ENCODE measurements around the gene AMPD3. TPM values are rescaled to one million over a fixed set of nuclear protein-coding genes. Genes with fewer than 3 reads are reported as not detected.

Gene AMPD3
- total and polyA plus RNA-seq, 4 donors, result 3.8 to 29.0 (median 24.2) TPM

GRCh38 chr11:10551845-10552352, 96.8 kb downstream of the AMPD3 start:
- H3K4me3 ChIP-seq, result no peak overlapping the region
- TF ChIP-seq CTCF (IDR thresholded peaks at IDR 0.05; ENCODE audit: control extremely low read depth, extremely low read depth), result no peak
- no peaks in the 10 kb centered on the region for H3K9me3 ChIP-seq (ENCODE audit: control insufficient read depth in 4 of 4, insufficient read depth in 3 of 4, low read length in 3 of 4)
- WGBS, 2 donors, result 74 to 89% methylated on average over 3 of the region's 3 CpGs
- no peak for DNase-seq
- no peak overlapping the region for H3K27ac ChIP-seq (ENCODE audit: low read depth in 1 of 2, low read length in 1 of 2)
- no peak for ATAC-seq (ENCODE audit: insufficient read depth, low FRiP score)
- no peaks in the 10 kb centered on the region for H3K4me1 ChIP-seq (ENCODE audit: control insufficient read depth in 5 of 5, insufficient read depth in 5 of 5, low read length in 5 of 5)
- no peak overlapping the region for H3K9ac ChIP-seq (ENCODE audit: insufficient read depth in 1 of 2, low read length in 2 of 2)
- no peaks in the 10 kb centered on the region for H3K27me3 ChIP-seq (ENCODE audit: control insufficient read depth in 3 of 3, insufficient read depth in 3 of 3, low read length in 2 of 3)
- no peaks in the 10 kb centered on the region for H3K36me3 ChIP-seq (ENCODE audit: control insufficient read depth in 4 of 4, insufficient read depth in 4 of 4, low read length in 4 of 4)

- Histone ChIP-seq H3K27me3 (ENCODE audit: control insufficient read depth in 3 of 3, insufficient read depth in 3 of 3, low read length in 2 of 3) (no peaks in the 10 kb centered on the region), H3K27ac (ENCODE audit: low read depth in 1 of 2, low read length in 1 of 2) (no peak overlapping the region), H3K4me3 (no peak overlapping the region), H3K4me1 (ENCODE audit: control insufficient read depth in 5 of 5, insufficient read depth in 5 of 5, low read length in 5 of 5) (no peaks in the 10 kb centered on the region), H3K9ac (ENCODE audit: insufficient read depth in 1 of 2, low read length in 2 of 2) (no peak overlapping the region), H3K9me3 (ENCODE audit: control insufficient read depth in 4 of 4, insufficient read depth in 3 of 4, low read length in 3 of 4) (no peaks in the 10 kb centered on the region), H3K36me3 (ENCODE audit: control insufficient read depth in 4 of 4, insufficient read depth in 4 of 4, low read length in 4 of 4) (no peaks in the 10 kb centered on the region)
- no peak for TF ChIP-seq CTCF (IDR thresholded peaks at IDR 0.05; ENCODE audit: control extremely low read depth, extremely low read depth)
- DNase-seq (no peak), ATAC-seq (ENCODE audit: insufficient read depth, low FRiP score) (no peak)
- 31 to 43% methylated on average over 1 of the region's 1 CpG for WGBS, 2 donors
These were observed 101.5 kb downstream of the AMPD3 start for GRCh38 chr11:10556590-10556989.

Other genes starting within 250 kb of the AMPD3 start
- 100 to 1,000 TPM in 1 of 2 donors, 10 to 100 TPM in 1; 32.3 to 104 TPM for gene SBF2, start 161.0 kb upstream of the AMPD3 start, total RNA-seq
- 10 to 100 TPM in 1 of 2 donors, 1 to 10 TPM in 1; 4.4 to 17.4 TPM for gene SBF2, start 161.0 kb upstream of the AMPD3 start, polyA plus RNA-seq
- gene ADM, start 150.2 kb upstream of the AMPD3 start, total RNA-seq, result 10 to 100 TPM; 43.6 to 45.9 TPM
- gene ADM, start 150.2 kb upstream of the AMPD3 start, polyA plus RNA-seq, result 100 to 1,000 TPM in 1 of 2 donors, 10 to 100 TPM in 1; 16.2 to 349 TPM
- gene RNF141, start 85.9 kb downstream of the AMPD3 start, total RNA-seq, result 10 to 100 TPM; 45.5 to 63.8 TPM
- 10 to 100 TPM; 14.8 to 21.2 TPM for gene RNF141, start 85.9 kb downstream of the AMPD3 start, polyA plus RNA-seq
- 10 to 100 TPM; 51.2 to 70.8 TPM for gene LYVE1, start 113.4 kb downstream of the AMPD3 start, total RNA-seq
- 10 to 100 TPM; 22.5 to 22.6 TPM for gene LYVE1, start 113.4 kb downstream of the AMPD3 start, polyA plus RNA-seq
- gene IRAG1, start 238.5 kb downstream of the AMPD3 start, total RNA-seq, result 10 to 100 TPM; 16.1 to 17.0 TPM
- gene IRAG1, start 238.5 kb downstream of the AMPD3 start, polyA plus RNA-seq, result 10 to 100 TPM in 1 of 2 donors, 1 to 10 TPM in 1; 2.8 to 10.4 TPM